ENCODE measurements around the gene ACTL7A. TPM values are rescaled to one million over a fixed set of nuclear protein-coding genes. Genes with fewer than 3 reads are reported as not detected.

Gene ACTL7A
- total RNA-seq, 2 experiments from 2014 or later, result not detected

Other genes starting within 250 kb of the ACTL7A start
- not detected for gene ACTL7B, start 6.3 kb upstream of the ACTL7A start, total RNA-seq
- 10 to 100 TPM; 23.7 to 41.0 TPM for gene ELP1, start 71.9 kb downstream of the ACTL7A start, total RNA-seq
- 10 to 100 TPM; 11.8 to 13.9 TPM for gene ABITRAM, start 72.1 kb downstream of the ACTL7A start, total RNA-seq
- gene CTNNAL1, start 151.2 kb downstream of the ACTL7A start, total RNA-seq, result 10 to 100 TPM; 12.5 to 14.0 TPM